NCI-H1436 treated with DMSO at 0.1 percent for 48 hours (cell line): ENCODE measurements around the gene PRKAG2.

ENCODE experiments used
- DNase-seq: peaks from one replicate; lab custom pipeline; 2025; lab: John Stamatoyannopoulos, UW

The PRKAG2 gene

DNA sequence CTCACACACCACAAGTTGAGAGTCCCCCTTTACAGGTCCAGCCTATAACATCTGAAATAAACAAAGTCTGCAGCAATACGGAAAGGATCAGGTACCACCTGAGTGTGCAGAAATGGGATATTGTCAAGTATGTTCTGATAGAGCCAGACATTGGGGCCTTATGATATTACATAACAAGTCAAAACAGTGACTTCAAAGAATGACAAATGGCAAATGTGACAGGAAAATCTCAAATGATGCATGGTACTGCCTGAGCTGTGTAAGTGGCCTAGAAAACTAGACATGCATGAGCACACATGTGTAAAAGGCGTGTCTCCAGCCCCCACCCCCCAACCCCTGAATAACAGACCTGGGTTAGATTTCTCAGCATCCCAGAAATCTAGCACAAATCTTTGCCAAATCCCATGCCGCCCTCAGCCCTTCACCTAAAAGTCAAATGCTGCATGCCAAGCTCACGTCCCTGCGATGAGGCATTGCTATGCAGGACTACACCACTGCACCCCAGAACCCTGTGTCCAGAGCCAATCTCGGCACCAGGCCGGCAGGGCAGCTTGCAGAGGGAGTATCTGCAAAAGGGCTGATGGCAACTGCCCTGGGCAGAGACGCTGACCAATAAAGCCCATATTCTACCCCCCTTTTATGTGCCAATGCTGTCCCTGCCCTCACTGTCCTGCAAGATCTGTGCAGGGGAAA lies 58.8 kb downstream of the PRKAG2 start:
- no peak for DNase-seq

DNA sequence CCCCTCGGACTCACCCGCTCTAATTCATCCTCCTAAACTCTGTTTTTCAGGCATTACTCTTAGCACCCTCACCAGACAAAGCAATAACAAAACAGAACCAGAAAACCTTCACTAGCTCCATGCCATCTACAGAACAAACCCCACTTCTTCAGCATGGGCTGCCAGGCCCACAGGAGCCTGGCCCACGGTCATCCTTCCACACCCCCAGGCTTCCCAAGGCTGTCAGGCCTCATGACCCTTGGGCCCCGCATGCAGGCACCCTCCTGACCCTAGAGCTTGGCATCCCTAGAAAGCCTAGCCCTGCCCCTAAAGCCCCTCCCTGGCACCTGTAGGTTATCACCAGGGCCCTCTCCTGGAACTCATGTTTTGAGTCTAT lies 59.6 kb downstream of the PRKAG2 start:
- DNase-seq, result no peak

DNA sequence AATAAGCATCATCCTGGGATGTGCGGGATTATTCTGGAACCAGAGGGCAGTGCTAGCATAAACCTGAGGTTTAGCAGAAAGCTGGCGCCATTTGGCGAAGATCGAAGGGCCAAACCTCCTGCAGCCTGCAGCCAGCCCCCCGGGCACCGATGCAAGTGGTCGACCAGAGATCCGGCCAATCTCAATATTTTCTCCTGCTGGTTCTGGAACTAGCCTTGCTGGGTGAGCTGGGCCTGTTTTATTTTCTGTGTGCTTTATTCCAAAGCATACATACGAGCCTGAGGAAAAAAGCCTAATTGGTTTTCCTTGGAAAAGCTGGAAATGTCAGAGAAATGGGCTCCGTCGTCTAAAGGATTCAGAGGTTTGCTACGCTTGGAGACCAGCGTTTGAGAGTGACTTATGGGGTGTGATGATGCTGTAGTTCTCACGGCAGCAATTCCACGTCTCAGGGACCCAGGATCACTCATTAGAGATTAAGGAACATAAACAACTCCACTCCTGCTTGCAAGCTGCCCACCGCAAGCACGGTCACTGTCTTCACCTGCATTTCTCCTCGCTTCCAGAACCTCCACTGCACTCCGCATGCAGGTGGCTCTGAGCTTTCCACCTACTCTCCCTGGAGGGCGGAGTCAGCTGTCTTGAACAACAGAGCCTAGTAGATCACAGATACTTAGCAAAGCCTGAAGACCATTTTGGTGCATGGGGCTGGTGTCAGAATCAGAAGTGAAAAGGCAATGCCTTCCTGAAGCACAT lies 60.2 kb downstream of the PRKAG2 start:
- no peak for DNase-seq

DNA sequence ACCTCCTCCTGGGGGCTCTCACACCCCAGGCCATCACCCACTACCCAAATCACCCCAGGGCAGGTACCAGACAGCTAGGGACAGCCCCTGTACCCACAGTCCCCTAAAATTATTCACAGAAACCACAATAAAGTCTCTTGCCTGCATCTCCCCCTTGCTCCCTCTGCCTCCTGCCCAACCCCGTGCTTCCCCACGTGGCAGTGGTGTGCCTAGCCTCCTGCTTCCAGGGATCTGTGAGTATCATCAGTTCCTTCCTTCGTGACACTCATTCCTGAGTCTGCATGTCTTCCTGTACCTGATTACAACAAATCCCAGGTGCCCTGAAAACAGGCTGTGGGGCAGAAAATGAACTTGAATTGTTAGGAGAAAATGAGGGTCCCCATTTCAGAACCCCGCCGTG lies 61.5 kb downstream of the PRKAG2 start:
- DNase-seq, result no peak

DNA sequence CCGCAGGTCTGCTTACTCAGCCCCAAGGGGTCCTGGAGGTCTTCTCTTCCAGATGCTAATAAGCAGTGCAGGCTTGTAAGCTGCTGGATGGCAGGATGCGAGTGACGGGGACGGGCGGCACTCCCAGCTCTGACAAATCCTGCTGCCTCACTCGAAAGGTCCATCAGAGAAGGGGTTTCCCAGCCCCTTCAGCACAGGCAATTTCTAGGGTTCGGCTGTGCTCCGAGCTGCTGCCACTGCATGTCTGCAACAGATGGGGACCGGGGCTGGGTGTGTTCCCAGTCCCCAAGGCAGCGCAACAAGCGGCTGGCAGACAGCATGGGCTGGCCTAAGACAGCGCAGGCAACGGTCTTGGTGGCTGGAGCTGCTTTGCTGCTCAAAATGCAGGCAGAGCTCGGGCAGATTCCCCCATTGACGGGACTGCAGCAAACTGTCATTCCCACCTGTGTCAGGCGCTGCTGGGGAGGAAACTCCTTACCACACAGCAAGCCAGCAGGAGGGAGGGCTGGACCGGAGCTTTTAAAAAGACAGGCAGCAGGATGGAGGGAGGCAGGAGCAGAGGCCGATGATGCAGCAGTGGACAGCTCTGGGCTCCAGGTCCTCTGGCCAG lies 62.4 kb downstream of the PRKAG2 start:
- no peak for DNase-seq

DNA sequence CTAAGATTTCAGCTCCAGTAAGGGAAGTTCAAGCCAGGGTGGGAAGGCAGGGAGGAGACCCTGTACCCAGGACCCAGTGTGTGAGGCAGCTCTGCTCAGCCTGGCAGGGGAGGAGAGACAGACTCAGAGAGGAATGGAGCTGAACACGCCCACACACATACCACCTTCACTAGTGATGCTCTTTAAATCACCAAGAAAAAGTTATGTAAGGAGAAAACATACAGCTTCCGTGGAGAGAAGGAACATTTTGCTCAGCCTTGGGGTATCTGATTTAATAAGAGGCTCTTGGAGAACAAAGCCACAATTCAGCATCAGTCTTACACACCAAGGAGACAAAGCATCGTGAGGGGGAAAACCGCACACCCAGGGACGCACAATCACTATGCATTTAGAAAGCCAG lies 62.9 kb downstream of the PRKAG2 start:
- no peak for DNase-seq

DNA sequence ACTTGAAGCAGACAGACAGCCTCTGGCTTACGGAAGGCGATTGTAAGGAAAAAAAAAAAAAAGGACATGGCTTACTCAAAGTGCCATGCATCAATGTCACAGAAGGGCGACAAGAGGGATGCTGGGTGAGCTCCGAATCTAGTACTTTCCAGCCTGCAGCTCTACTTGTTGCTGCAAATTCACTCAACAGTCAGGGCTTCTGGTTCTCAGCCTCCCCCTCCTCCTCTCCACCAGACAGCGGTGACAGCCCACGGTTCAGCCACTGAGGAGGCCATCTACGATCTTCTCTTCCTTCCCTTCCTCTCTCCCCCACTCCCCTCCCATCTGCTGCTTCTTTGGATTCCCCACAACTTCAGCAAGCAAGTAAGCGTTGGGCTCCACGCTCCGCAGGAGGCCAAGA lies 63.5 kb downstream of the PRKAG2 start:
- no peak for DNase-seq

DNA sequence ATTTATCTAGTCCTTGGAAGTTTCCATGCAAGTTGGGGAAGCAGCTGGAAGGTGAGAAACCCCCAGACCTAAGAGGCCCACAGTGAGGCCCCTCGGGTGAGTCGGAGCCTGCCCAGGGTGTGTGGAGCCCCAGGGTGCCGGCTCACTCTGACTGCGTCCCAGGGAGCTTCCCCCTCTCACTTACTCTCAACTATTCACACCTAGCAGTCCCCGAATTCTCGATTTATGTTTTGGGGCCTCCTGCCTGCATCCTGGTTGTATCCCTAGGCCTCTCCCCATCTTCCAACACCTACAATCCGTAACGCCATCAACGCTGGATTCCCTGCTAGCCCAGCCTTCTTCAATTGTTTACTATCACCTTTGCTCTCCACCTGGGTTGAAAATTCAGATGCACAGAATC lies 63.9 kb downstream of the PRKAG2 start:
- no peak for DNase-seq

DNA sequence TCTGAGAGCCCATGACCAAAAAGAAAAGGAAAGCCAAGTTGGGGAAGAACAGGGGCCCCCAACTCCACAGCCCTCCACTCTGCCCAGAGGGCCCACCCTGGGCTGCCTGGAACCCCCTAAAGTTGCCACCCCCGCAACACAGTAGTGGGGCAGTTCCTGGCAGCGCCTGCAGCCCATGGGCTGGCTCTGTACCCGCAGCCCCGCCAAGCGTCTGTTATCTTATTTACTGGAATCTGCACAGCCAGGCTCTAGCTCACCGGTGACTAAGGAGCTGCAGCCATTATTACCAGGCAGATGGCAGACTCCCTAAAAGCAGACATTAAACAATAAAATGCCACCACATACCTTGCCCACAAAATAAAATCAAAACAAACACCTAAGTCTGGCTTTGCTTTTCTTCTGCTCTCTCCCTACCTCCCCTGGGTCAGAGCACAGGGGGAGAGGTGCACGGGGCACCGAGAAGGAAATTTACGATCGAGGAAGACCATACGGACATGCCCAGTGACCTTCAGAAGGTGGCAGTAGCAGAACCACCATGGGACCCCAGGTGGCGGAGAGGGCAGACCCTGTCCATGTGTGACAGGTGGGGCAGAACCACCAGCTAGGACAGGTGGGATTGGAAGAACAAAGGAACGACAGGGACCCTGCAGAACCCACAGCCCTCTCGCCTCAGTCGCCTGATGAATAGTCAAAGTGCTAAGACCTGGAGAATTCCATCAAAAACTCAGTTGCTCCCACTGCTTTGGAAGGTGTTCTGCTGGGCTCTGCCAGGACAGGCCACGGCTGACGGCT lies 66.3 kb downstream of the PRKAG2 start:
- no peak for DNase-seq

DNA sequence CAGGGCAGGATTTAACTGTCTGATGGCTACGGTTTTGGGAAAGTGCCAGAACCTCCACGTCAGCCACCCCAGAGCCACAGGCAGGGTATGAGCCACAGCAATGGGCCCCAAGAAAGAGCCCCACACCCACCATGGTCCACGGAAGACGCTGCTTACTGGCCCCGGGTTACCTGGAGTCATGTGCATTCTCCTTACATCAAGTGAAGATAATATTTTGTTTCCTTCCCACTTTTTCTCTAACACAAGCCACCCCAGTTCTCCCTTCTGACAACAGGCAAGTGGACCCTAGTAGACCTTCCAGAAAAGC lies 67.1 kb downstream of the PRKAG2 start:
- DNase-seq, result no peak

DNA sequence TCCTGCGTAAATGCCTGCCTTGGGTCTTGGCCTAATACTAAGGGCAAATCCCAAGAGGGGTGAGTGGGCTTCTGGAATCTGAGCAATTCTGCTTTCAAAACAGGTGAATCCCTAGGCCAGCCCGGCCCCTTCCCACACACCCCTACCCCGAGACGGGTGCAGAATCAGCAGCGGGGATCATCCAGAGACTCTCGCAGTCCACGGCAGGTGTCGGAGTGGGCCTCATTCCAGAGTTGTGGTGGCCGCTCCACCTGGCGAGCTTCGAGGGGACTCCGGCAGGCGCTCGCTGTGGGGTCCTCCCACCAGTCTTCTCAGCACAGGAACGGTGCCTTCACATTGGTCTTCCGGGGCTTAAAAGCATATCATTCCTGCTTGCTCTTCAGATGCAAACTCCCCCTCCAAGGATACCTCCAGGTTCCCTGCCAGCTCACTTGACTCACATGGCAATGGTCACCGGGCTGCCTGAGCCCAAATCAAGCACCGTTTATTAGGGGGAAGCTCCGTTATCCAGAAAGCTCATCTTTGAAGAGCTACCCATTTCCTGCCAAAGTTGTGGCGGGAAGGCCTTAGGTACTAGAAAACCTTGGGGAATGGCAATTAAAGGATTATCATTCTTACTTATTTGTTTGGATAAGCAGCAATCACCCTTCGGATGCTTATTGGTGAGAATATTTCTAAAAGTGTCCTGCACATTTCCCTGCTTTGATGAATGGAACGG lies 67.6 kb downstream of the PRKAG2 start:
- DNase-seq, result no peak

DNA sequence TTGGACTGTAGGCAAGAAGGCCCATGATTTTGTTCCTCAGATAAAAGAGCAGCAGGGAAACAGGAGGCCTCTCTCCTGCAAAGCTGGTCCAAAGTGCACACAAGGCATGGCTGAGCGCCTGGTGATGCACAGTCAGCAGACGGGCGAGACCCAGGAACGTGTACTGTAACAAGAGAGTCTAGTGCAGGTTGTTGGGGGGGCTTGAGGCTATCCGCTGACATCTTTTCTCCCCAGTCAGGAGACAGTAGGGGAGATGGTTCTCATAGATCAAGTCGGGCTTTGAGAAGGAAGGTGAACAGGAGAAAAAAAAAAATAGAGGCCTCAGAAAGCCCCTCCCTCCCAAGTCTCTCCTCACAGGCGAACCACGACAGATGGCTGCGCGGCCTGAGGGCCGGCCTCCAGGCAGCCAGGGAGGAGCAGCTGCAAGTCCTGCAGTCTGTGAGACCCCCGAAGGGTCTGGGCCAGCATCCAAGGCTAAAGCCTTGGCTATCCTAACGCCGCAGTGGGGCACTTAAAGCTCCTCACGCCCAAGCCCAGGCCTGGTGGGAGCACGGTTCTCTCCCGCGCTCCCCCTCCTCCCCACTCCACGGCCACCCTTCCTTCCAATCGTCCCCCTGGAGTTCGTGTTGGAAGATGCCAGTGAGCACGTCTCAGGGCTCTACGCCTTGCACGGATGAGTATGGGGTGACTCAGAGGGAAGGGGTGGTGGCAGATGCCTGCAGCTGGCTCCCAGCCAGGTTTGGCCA lies 68.3 kb downstream of the PRKAG2 start:
- DNase-seq, result no peak

DNA sequence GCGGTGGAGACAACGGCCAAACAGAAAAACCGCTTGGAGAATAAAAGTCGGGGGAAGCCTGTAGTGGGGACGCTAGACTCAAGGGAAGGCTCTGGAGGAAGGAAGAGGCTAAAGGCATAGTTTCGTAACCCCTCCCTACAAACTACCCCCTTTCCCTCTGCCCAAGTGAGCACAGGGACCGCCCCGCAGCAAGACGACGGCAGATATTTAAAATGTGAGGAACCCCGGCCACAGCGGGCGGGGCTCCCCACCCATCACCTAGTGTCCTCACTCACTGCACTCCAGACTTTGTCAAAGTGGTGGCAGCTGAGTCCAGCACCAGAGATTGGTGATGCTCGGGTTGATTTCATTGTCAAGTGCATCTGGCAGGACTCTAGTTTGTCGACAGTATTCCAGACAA lies 69.1 kb downstream of the PRKAG2 start:
- no peak for DNase-seq

DNA sequence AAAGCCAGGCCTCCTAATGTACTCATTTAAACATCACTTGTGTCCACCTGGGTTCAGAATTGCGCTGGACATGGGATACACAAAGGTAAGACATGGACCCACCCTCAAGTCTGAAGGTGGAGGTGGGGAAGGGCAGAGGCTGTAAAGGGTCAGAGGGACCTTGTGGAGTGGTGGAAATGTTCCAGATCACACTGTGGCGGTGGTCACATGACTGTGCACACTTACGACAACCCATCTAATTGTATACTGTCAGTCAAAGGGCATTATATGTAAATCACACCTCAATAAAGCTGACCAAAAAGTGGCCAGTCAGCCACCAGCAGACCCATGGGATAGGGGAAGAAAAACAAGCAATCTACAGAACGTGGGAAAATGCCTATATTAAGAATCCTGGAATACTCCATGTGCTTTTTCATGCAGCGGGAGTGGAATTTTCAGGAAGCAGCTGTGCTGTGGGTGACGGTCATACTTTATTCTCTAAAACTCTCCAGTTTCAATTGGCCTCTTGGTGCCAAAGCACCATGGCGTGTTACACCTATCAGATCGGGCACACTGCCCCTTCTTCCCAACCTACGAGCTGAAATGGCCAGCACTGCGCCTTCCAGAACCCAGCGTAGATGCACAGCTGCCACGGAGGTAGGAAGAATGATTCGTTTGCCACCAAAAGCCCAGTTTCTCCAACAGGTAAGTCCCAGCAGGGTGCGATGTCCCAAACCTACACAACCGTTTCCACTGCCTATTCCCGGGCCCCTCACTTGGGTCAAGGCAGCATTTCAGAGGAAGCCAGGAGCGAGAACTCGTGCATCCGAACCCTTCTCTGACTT lies 69.8 kb downstream of the PRKAG2 start:
- DNase-seq, result no peak

DNA sequence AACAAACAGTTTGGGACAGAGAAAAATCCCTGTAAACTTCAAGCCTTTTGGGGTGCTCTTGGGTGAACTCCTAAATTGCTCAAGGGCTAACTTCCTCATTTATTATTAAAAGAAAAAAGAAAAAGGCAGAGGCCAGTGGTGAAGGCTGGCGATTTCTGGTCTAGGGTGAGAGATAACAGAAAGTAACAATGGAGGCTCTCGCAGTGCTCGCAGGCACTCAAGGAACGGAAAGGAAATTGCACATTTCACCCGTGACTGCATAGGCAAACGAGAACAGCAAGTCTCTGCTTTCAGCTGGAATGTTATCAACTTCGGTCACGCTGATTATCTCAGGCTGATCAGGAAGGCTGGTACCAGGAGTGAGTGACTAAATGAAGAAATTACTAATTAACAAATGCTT lies 70.7 kb downstream of the PRKAG2 start:
- DNase-seq, result no peak

DNA sequence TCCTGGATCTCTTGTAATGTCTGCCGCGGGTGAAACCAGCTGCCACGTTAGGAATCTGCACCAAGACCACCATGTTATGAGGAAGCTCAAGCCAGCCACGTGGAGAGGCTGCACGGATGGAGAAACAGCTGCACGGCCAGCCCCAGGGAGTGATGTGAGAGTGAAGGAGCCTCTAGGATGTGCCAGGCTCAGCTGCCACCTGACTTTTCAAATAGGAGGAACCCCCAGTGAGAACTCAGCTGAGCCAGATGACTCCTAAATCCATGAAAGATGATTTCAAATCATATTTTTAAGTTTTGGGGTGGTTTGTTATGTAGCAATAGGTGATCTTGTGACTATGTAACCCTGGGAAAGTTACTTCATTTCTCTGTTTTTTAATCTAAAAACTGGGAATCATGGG lies 71.7 kb downstream of the PRKAG2 start:
- no peak for DNase-seq

DNA sequence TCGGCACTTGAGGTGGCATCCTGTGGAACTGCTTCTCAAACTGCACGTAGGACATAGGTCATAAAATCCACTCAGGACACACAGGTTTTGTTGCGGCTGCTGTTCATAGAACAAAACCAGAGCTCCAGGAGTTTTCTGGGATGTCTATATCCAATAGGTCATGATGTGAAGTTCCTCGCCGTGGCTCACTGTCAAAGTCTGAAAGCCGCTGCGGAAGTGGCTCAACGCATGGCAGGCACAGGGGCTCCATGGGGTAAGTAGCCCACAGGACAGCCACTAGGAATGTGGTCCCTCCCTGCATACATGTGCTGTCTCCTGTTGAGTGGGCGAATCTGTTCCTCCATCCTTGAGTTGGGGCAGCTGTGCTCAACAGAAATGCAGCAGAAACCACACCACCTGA lies 72.2 kb downstream of the PRKAG2 start:
- DNase-seq, result no peak

DNA sequence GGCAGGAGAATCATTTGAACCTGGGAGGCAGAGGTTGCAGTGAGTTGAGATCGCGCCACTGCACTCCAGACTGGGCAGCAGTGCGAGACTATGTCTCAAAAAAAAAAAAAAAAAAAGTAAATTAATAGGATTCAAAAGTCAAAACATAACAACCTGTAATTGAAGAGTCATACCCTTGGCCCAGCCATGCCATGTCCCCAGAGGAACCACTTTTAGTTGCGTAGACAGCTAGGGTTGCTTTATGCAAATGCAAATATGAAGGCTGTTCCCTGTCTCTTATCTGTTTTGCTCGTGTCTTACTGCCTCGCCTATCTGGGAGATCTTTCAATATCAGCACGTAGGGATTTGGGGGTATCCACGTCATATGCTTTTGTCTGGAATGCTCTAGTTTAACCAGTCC lies 73.1 kb downstream of the PRKAG2 start:
- DNase-seq, result no peak

DNA sequence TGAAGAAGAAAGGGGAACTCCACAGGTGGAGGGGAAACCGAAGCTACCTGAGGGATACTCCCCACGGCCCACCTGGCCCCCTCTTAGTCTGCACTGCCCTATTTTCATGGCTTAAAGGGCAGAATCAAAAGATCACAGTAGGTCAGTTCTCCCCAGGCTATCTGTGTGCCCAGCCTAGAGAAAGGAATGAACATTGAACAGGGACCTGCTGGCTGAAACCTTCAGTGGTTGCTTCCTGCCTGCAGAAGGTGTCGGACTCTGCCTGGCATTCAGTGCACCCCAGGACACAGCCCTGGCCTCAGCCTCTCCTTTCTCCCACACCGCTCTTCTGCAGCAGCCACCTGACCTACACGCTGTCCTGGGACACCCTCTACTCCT lies 74.5 kb downstream of the PRKAG2 start:
- DNase-seq, result no peak

DNA sequence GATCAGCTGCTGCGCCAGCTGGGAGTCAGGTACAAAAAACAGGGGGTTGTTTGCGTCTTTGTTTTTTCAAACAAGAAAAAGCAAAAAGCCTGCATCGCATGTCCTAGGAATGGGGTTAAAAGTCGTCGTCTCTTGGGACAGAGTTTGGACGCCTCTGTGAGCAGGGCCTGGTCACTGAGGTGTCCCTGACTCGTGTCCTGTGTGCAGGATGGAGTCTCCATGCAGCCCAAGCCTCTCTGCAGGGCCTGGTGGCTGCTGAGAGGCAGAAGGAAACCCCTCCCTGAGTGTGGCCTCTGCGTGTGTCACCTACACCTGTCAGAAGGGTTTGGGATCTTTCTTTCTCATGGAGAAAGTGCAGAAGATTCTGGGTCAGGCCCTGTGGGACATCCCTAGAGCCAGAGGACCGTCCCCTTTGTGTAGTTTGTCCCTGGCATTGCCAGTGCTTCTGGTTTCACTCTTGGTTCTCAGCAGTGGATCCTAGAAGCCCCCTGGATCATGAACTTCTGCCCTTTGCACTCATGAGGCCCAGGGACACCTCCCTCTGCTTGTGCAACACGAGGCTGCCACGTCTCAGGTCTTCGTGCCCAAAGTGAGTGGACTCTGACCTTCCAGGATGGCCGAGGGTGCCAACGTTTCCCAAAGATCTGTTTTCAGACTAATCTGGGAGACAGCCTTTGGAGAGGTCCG lies 75.0 kb downstream of the PRKAG2 start:
- DNase-seq, result no peak
